Astrocyte (in vitro differentiated cells and primary cell): ENCODE measurements around the gene XYLT1. TPM values are rescaled to one million over a fixed set of nuclear protein-coding genes. Genes with fewer than 3 reads are reported as not detected.

Experiments used
- DNase-seq: peaks from one replicate; pipeline ENCODE4 v3.0.0-alpha.2; 2010; ENCODE audit warnings: low read depth
- FAIRE-seq: peaks from 2 replicates; lab custom pipeline; 2011; peaks lifted over from hg19 to GRCh38; lab: Jason Lieb, UNC
- H2AFZ ChIP-seq: 2 replicates; pipeline ENCODE4 v1.6.0; 2012; ENCODE audit warnings: low read depth, low read length, inconsistent platforms
- H3K27ac ChIP-seq: 2 replicates; pipeline ENCODE4 v1.5.1; 2011; ENCODE audit warnings: low read depth, low read length, inconsistent platforms
- H3K27me3 ChIP-seq: 2 replicates; pipeline ENCODE4 v1.6.0; 2011; ENCODE audit warnings: low read length, inconsistent platforms; ENCODE audit not compliant: insufficient read depth
- H3K36me3 ChIP-seq: 2 replicates; pipeline ENCODE4 v1.5.1; 2011; ENCODE audit warnings: low read length, inconsistent platforms; ENCODE audit not compliant: insufficient read depth
- H3K4me1 ChIP-seq: 2 replicates; pipeline ENCODE4 v1.5.1; 2011; ENCODE audit warnings: low read length, inconsistent platforms; ENCODE audit not compliant: insufficient read depth
- H3K4me2 ChIP-seq: 2 replicates; pipeline ENCODE4 v1.6.0; 2012; ENCODE audit warnings: low read length, inconsistent platforms
- H3K4me3 ChIP-seq: 2 replicates; pipeline ENCODE4 v1.5.1; 2011; ENCODE audit warnings: low read depth, mild to moderate bottlenecking, low read length, inconsistent platforms; ENCODE audit not compliant: insufficient read depth
- H3K79me2 ChIP-seq: 2 replicates; pipeline ENCODE4 v1.6.0; 2012; ENCODE audit warnings: mild to moderate bottlenecking, low read length, inconsistent platforms; ENCODE audit not compliant: insufficient read depth
- H3K9ac ChIP-seq: 2 replicates; pipeline ENCODE4 v1.6.0; 2012; ENCODE audit warnings: mild to moderate bottlenecking, low read length, inconsistent platforms
- H3K9me3 ChIP-seq: 2 replicates; pipeline ENCODE4 v1.5.1; 2012; ENCODE audit warnings: low read depth, mild to moderate bottlenecking, low read length, inconsistent platforms; ENCODE audit not compliant: insufficient read depth
- H4K20me1 ChIP-seq: 2 replicates; pipeline ENCODE4 v1.6.0; 2012; ENCODE audit warnings: low read length, inconsistent platforms; ENCODE audit not compliant: insufficient read depth
- H3K27ac Mint-ChIP-seq: one replicate; pipeline ENCODE4 v1.8.0; 2021; ENCODE audit warnings: mild to moderate bottlenecking, mixed read lengths; ENCODE audit not compliant: unreplicated experiment
- H3K27me3 Mint-ChIP-seq: one replicate; pipeline ENCODE4 v1.8.0; 2021; ENCODE audit warnings: low read depth, mixed read lengths; ENCODE audit not compliant: unreplicated experiment
- H3K36me3 Mint-ChIP-seq: one replicate; pipeline ENCODE4 v1.8.0; 2021; ENCODE audit warnings: low read depth, mixed read lengths; ENCODE audit not compliant: unreplicated experiment
- H3K4me1 Mint-ChIP-seq: one replicate; pipeline ENCODE4 v1.8.0; 2021; ENCODE audit warnings: low read depth, mixed read lengths; ENCODE audit not compliant: unreplicated experiment
- H3K4me3 Mint-ChIP-seq: one replicate; pipeline ENCODE4 v1.8.0; 2021; ENCODE audit warnings: mild to moderate bottlenecking, moderate library complexity, mixed read lengths; ENCODE audit not compliant: unreplicated experiment
- H3K9me3 Mint-ChIP-seq: one replicate; pipeline ENCODE4 v1.8.0; 2021; ENCODE audit warnings: mild to moderate bottlenecking, mixed read lengths; ENCODE audit not compliant: unreplicated experiment
- CTCF ChIP-seq: IDR thresholded peaks from 2 replicates; pipeline ENCODE4 v1.5.1; 2011; ENCODE audit warnings: low read depth, mild to moderate bottlenecking, inconsistent platforms, low read length, moderate library complexity; ENCODE audit not compliant: insufficient read depth
- EZH2 ChIP-seq: IDR thresholded peaks from 2 replicates; pipeline ENCODE4 v1.6.1; 2012; ENCODE audit warnings: mild to moderate bottlenecking, low read length, inconsistent platforms; ENCODE audit not compliant: insufficient read depth
- total RNA-seq: library from RNA; stranded (reverse); gene quantifications from 2 replicates; pipeline ENCODE4 v1.2.1, GENCODE V29; 2021

The XYLT1 gene
- total RNA-seq, 1 donor from 2014 or later, result 22.9 TPM

GRCh38 chr16:17382514-17382913 lies 88.2 kb downstream of the XYLT1 start:
- no peak for FAIRE-seq
- H3K27ac Mint-ChIP-seq, result no peak overlapping the region
- Histone ChIP-seq H3K36me3 (no peaks in the 10 kb centered on the region), H3K4me2 (no peak overlapping the region), H3K9me3 (no peaks in the 10 kb centered on the region), H4K20me1 (peaks cover 92% of the 10 kb centered on the region), H3K27me3 (no peaks in the 10 kb centered on the region), H3K4me3 (no peak overlapping the region), H3K9ac (no peak overlapping the region), H2AFZ (no peak overlapping the region), H3K4me1 (peaks cover 7% of the 10 kb centered on the region), H3K27ac (no peak overlapping the region), H3K79me2 (peaks cover 66% of the 10 kb centered on the region)
- no peak for TF ChIP-seq EZH2
- no peak for TF ChIP-seq CTCF
- H3K36me3 Mint-ChIP-seq, result peaks cover 3% of the 10 kb centered on the region
- no peak overlapping the region for H3K4me3 Mint-ChIP-seq
- no peaks in the 10 kb centered on the region for H3K27me3 Mint-ChIP-seq
- no peaks in the 10 kb centered on the region for H3K9me3 Mint-ChIP-seq
- DNase-seq, result no peak
- peaks cover 24% of the 10 kb centered on the region for H3K4me1 Mint-ChIP-seq

GRCh38 chr16:17381784-17382183 lies 89.0 kb downstream of the XYLT1 start:
- H3K4me3 Mint-ChIP-seq, result no peak overlapping the region

More at GRCh38 chr16:17381784-17382183, 89.0 kb downstream of the XYLT1 start:
- no peak overlapping the region for H3K4me3 ChIP-seq
- H3K4me1 ChIP-seq, result peaks cover 3% of the 10 kb centered on the region
- no peaks in the 10 kb centered on the region for H3K36me3 ChIP-seq
- no peak overlapping the region for H3K4me2 ChIP-seq
- H2AFZ ChIP-seq, result no peak overlapping the region
- H3K27me3 ChIP-seq, result no peaks in the 10 kb centered on the region
- Mint-ChIP-seq H3K36me3 (peaks cover 3% of the 10 kb centered on the region), H3K9me3 (no peaks in the 10 kb centered on the region), H3K27me3 (no peaks in the 10 kb centered on the region), H3K4me1 (peaks cover 27% of the 10 kb centered on the region), H3K27ac (no peak overlapping the region)
- FAIRE-seq (no peak), DNase-seq (no peak)
- H3K9ac ChIP-seq, result no peak overlapping the region
- peaks cover 92% of the 10 kb centered on the region for H4K20me1 ChIP-seq
- no peak overlapping the region for H3K27ac ChIP-seq
- no peaks in the 10 kb centered on the region for H3K9me3 ChIP-seq
- H3K79me2 ChIP-seq, result peaks cover 64% of the 10 kb centered on the region
- TF ChIP-seq CTCF, result no peak
- TF ChIP-seq EZH2, result no peak
